GM13977 (cell line): Measurements from ENCODE around the gene OTUD7B.

Experiments used
- DNase-seq: peaks from one replicate; pipeline ENCODE4 v3.0.0; 2012; ENCODE audit warnings: low spot score
- CTCF ChIP-seq: IDR thresholded peaks from 2 replicates; pipeline ENCODE4 v1.5.1; 2012; ENCODE audit warnings: mild to moderate bottlenecking, control low read depth; ENCODE audit not compliant: insufficient read depth; ENCODE audit errors: extremely low read depth, missing control alignments
- in situ Hi-C: fragments of 300-500 bp; cut with MboI; formaldehyde crosslinking; loops from one replicate; pipeline ENCODE4 v1.12.0; 2022; ENCODE audit warnings: low sequenced_read_pairs, low pct_unique_long_range_greater_than_20kb, mixed read lengths, inconsistent platforms; ENCODE audit not compliant: unreplicated experiment

Gene OTUD7B

GRCh38 chr1:149923626-149924025 is 86.9 kb downstream of the OTUD7B start:
- in situ Hi-C loops = no loop called here
- no peak for DNase-seq
- no peak for TF ChIP-seq CTCF

DNA sequence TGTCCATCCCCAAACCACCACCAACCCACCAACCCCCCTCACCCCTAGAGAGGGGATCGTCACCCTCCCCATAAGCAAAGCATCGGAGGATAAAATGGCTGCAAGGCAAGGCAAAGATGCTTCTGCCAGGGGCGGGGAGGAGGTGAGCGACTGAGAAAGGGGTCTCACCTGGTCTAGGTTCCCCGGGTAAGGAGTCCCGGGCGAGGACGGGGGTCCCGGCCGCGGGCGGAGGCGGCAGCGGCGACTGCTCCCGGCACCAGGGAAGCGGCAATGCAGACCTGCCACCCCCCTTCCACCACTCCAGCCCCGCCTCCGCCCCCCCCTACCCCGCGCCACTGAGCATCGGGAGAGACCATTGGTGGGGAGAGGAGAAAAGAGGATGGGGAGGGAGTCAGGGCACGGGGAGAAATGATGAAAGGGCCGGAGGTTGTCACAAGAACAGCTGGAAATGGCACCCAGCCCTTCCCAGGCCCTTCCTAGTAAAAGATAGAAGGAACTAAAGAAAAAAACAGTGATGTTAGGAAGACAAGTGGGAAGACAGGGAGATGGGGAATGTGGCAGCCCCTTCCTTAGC is 92.9 kb downstream of the OTUD7B start, which contains the start of gene SV2A:
SV2A (minus strand) TSS at position 274 of the 574 bp plus-strand sequence. CDS start 4,004 bp downstream, outside the sequence.
- in situ Hi-C loops = no loop called here
- TF ChIP-seq CTCF = no peak
- no peak for DNase-seq

DNA sequence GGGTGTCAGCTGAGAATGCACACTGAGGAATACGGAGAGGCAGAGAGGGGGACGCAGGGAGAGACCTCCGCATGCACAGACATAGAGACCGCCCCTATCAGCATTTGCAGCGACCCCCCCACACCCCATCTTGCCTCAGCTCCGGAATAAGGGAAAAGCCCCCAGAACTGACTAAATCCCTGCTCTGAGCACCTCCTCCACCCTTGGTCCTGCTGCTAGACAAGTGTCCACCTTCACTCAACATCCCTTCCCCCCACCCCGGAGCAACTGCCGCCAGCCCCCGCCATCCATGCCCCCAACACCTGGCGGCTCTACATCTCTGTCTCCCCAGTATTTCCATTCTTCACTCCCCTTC is 93.7 kb downstream of the OTUD7B start:
- TF ChIP-seq CTCF = no peak
- no peak for DNase-seq
- in situ Hi-C loops = no loop called here

DNA sequence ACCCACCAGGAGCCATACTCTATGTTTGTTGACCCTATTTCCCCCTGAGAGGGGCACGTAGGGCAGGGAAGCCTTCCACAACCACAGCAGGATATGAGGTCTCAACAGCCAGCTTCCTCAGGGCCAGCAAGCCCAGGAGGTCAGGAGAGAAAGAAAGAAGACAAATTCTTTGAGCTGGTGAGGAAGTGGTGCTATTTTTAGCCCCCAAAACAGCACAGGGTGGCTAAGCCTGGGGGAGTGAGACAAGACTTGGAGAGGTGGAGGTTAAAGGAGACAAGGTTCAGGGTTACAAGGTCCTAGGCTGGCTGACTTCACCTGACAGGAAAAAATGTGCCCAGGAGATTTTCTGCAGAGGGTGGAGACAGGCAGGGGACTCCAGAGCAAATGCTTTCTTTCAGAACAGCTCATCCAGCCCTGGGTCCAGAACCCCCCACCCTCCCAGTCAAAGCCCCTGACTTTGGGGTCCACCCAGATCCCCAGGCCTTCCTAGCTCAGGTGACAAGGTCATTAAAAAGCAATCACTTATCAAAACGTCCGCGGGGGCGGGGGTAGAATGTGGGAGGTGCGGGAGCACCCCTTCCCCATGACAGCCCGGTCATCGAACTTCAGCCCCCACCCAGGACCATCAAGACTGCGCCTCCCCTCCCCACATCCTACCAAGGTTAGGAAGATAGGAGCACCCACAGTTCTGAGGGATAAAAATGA is 94.2 kb downstream of the OTUD7B start:
- DNase-seq = no peak
- in situ Hi-C loops = no loop called here
- TF ChIP-seq CTCF = no peak

- DNase-seq = no peak
- in situ Hi-C loops = no loop called here
- TF ChIP-seq CTCF = no peak
Observed at GRCh38 chr1:149915429-149916192, 94.9 kb downstream of the OTUD7B start.

DNA sequence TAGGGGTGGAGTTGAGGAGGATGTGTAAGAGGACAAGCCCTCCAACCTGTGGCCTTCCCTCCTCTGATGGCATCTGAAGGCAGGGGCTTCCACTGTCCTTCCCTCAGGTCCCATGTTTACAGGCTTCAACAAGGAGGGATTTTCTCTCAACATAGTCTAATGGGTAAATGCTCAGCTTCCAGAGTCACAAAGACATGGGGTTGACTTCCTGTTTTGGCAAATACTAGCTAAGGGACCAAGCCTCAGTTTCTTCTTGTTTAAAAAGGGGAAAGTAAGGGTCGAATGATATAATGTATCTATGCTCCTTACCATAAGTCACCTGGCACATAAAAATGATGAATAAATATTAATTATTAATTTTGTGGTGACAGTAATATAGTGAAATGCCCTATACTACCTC is 96.0 kb downstream of the OTUD7B start:
- no peak for TF ChIP-seq CTCF
- DNase-seq = no peak
- in situ Hi-C loops = no loop called here
